ENCODE data around the gene BUB1.
"Not testable (repeated sequence)": the region's sequence is repeated elsewhere in the genome, so short reads cannot be mapped to it uniquely, and the experiment has no call there.

GRCh38 chr2:110589677-110590330 lies 88.1 kb downstream of the BUB1 start:
- not testable (repeated sequence) for TF ChIP-seq POLR2AphosphoS5 (IDR thresholded peaks at IDR 0.05); EZH2 (IDR thresholded peaks at IDR 0.05; ENCODE audit: borderline replicate concordance, insufficient read depth, low read length, poor library complexity, severe bottlenecking); TAF1 (IDR thresholded peaks at IDR 0.05; ENCODE audit: low read depth)
- TF ChIP-seq, protein P1, sequence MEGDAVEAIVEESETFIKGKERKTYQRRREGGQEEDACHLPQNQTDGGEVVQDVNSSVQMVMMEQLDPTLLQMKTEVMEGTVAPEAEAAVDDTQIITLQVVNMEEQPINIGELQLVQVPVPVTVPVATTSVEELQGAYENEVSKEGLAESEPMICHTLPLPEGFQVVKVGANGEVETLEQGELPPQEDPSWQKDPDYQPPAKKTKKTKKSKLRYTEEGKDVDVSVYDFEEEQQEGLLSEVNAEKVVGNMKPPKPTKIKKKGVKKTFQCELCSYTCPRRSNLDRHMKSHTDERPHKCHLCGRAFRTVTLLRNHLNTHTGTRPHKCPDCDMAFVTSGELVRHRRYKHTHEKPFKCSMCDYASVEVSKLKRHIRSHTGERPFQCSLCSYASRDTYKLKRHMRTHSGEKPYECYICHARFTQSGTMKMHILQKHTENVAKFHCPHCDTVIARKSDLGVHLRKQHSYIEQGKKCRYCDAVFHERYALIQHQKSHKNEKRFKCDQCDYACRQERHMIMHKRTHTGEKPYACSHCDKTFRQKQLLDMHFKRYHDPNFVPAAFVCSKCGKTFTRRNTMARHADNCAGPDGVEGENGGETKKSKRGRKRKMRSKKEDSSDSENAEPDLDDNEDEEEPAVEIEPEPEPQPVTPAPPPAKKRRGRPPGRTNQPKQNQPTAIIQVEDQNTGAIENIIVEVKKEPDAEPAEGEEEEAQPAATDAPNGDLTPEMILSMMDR (IDR thresholded peaks at IDR 0.05; ENCODE audit: poor library complexity, severe bottlenecking) = not testable (repeated sequence)
